K562 (cell line): ENCODE results near the gene SLC19A1. TPM values are rescaled to one million over a fixed set of nuclear protein-coding genes. Genes with fewer than 3 reads are reported as not detected.

Experiments
- ATAC-seq: fragments of 200-7000 bp; cut with Tn5 transposase; 3 replicates; pipeline ENCODE4 v1.9.1; 2020; ENCODE audit warnings: moderate library complexity
- BruUV-seq: library from RNA; stranded (reverse); fragments of 400-500 nt; replicated peaks from 2 replicates; lab custom pipeline; 2021; lab: Mats Ljungman, UMichigan
- CTCF ChIA-PET: fragments of 300-600 bp; formaldehyde crosslinking; extraction: SDS; loops from one replicate; lab custom pipeline; 2021; ENCODE audit warnings: low intra/inter-chr PET ratio; lab: Yijun Ruan, JAX
- POLR2A ChIA-PET: fragments of 300-600, 350-650 bp; sonication (Branson Sonifier 250); formaldehyde crosslinking; extraction: SDS; loops from one replicate; lab custom pipeline; 2021; ENCODE audit warnings: antibody characterized with exemption, inconsistent platforms; lab: Yijun Ruan, JAX
- DNase-seq, 4 experiments: peaks; one replicate each; pipeline versions ENCODE4 v3.0.0 to v3.0.0-alpha.2; 2011 to 2018; ENCODE audit warnings: low spot score in 3 of 4, mixed read lengths in 3 of 4; ENCODE audit errors: extremely low read depth in 1 of 4
- FAIRE-seq: peaks from 2 replicates; lab custom pipeline; 2011; peaks lifted over from hg19 to GRCh38; lab: Jason Lieb, UNC
- H2AFZ ChIP-seq: 2 replicates; pipeline ENCODE4 v1.6.0; 2011; ENCODE audit warnings: low read depth, low read length, control low read depth, inconsistent platforms
- H3K27ac ChIP-seq: fragments of 200-600 bp; 3 replicates; pipeline ENCODE4 v1.8.0; 2011; ENCODE audit warnings: low read depth, mild to moderate bottlenecking, control low read depth, inconsistent platforms, low read length, moderate library complexity, mixed read lengths; ENCODE audit errors: extremely low read depth
- H3K27me3 ChIP-seq, 2 experiments: fragments of 300-600 bp in 1 of 2; 2 replicates in 1 of 2; 3 replicates in 1 of 2; pipeline versions ENCODE4 v1.6.0 to v1.8.0; 2011; ENCODE audit warnings: inconsistent platforms in 2 of 2, low read length in 2 of 2, mild to moderate bottlenecking in 1 of 2, mixed read lengths in 1 of 2, moderate library complexity in 1 of 2; ENCODE audit not compliant: control insufficient read depth in 2 of 2, insufficient read depth in 2 of 2
- H3K36me3 ChIP-seq: fragments of 300-600 bp; 3 replicates; pipeline ENCODE4 v1.8.0; 2011; ENCODE audit warnings: mild to moderate bottlenecking, low read length, inconsistent platforms; ENCODE audit not compliant: control insufficient read depth, insufficient read depth
- H3K4me1 ChIP-seq, 2 experiments: fragments of 200-600 bp in 1 of 2; replicated peaks in 1 of 2; 2 replicates in 1 of 2; 3 replicates in 1 of 2; pipeline versions ENCODE4 v1.5.1 to v1.8.0; 2011; ENCODE audit warnings: inconsistent platforms in 2 of 2, low read length in 2 of 2, mild to moderate bottlenecking in 1 of 2, mixed read lengths in 1 of 2, moderate library complexity in 1 of 2; ENCODE audit not compliant: control insufficient read depth in 2 of 2, insufficient read depth in 2 of 2
- H3K4me2 ChIP-seq: 2 replicates; pipeline ENCODE4 v1.6.1; 2011; ENCODE audit warnings: low read length, control low read depth, inconsistent platforms, mixed read lengths; ENCODE audit not compliant: insufficient read depth
- H3K4me3 ChIP-seq: fragments of 200-600 bp; sonication (generic), shearing (Covaris generic); 2 replicates; pipeline ENCODE4 v1.5.1; 2016; ENCODE audit warnings: control low read depth, inconsistent platforms
- H3K79me2 ChIP-seq: fragments of 200-600 bp; 3 replicates; pipeline ENCODE4 v1.8.0; 2011; ENCODE audit warnings: low read length, inconsistent platforms; ENCODE audit not compliant: control insufficient read depth, insufficient read depth
- H3K9ac ChIP-seq, 2 experiments: 2 replicates each; pipeline versions ENCODE4 v1.6.0 to v1.6.1; 2011; ENCODE audit warnings: low read depth in 2 of 2, low read length in 2 of 2, control low read depth in 1 of 2, inconsistent platforms in 1 of 2, mild to moderate bottlenecking in 1 of 2, mixed read lengths in 1 of 2; ENCODE audit not compliant: insufficient read depth in 1 of 2
- H3K9me1 ChIP-seq: one replicate; pipeline ENCODE4 v1.6.0; 2011; ENCODE audit warnings: inconsistent platforms, mild to moderate bottlenecking, low read length, moderate library complexity; ENCODE audit not compliant: control insufficient read depth, insufficient read depth
- H3K9me3 ChIP-seq: replicated peaks from 2 replicates; pipeline ENCODE4 v1.5.1; 2011; ENCODE audit warnings: low read depth, low read length, inconsistent platforms; ENCODE audit not compliant: control insufficient read depth, insufficient read depth
- H4K20me1 ChIP-seq: replicated peaks from 2 replicates; pipeline ENCODE4 v1.6.1; 2011; ENCODE audit warnings: low read length, inconsistent platforms, mixed read lengths; ENCODE audit not compliant: control insufficient read depth, insufficient read depth
- EGR1 ChIP-seq: fragments of 450-650 bp; conservative IDR thresholded peaks from 2 replicates; pipeline ENCODE4 v1.6.1; 2017; ENCODE audit warnings: mild to moderate bottlenecking
- HLTF ChIP-seq: fragments of 450-650 bp; IDR thresholded peaks from 2 replicates; pipeline ENCODE4 v1.6.1; 2016
- PCBP1 ChIP-seq: fragments of 200-400 bp; formaldehyde crosslinking; IDR thresholded peaks from 2 replicates; pipeline ENCODE4 v1.6.1; 2018; ENCODE audit warnings: mild to moderate bottlenecking, low read depth, low read length; ENCODE audit not compliant: poor library complexity, severe bottlenecking
- ZNF224 ChIP-seq: sonication (generic); formaldehyde crosslinking; IDR thresholded peaks from 2 replicates; pipeline ENCODE4 v1.8.0; 2022; ENCODE audit warnings: mild to moderate bottlenecking, missing genetic modification reagents
- WGBS: fragments of 100-300 bp; shearing (Covaris generic); methylation state at CpG from one replicate; pipeline ENCODE4 v1.1.6; 2016; ENCODE audit warnings: low coverage, mixed read lengths; ENCODE audit not compliant: insufficient coverage; ENCODE audit errors: missing lambda C conversion rate; 5-methylcytosine and 5-hydroxymethylcytosine counted together
- in situ Hi-C: fragments of 300-500 bp; cut with MboI; formaldehyde crosslinking; loops from 4 replicates; pipeline ENCODE4 v1.15.0; 2018; ENCODE audit warnings: inconsistent platforms, mixed read lengths
- intact Hi-C: fragments of 100-400 bp; cut with micrococcal nuclease; formaldehyde crosslinking; loops from 2 replicates; pipeline ENCODE4 v1.14.2; 2022
- polyA plus RNA-seq, 8 experiments: library from polyadenylated mRNA; depleted of rRNA in 4 of 8; stranded (reverse) in 5 of 8; unstranded in 3 of 8; fragments of >200 nt; fragmentation: Nextera tagmentation in 2 of 8; fragmentation: Illumina TruSeq in 1 of 8; extraction: Ambion mirVana in 2 of 8; extraction: Trizol in 1 of 8; gene quantifications; 2 replicates each; pipeline versions ENCODE4 v1.2.1 to v1.2.3, GENCODE V29; 2011 to 2014; ENCODE audit warnings: inconsistent platforms in 1 of 8, missing spikeins in 1 of 8
- total RNA-seq, 7 experiments: library from RNA; depleted of rRNA in 6 of 7; stranded (reverse); fragments of >200 nt in 6 of 7; fragmentation: Illumina TruSeq in 2 of 7; extraction: Trizol in 2 of 7; gene quantifications; 2 replicates each; pipeline versions ENCODE4 v1.2.1 to v1.2.3, GENCODE V29; 2011 to 2021; ENCODE audit warnings: low replicate concordance in 1 of 7

The SLC19A1 gene
- total and polyA plus RNA-seq, 9 of the 15 experiments (the other 6 are each of a cell fraction or from before 2014, with no cell fraction given) = 0.65 to 88.7 (median 12.0) TPM

DNA sequence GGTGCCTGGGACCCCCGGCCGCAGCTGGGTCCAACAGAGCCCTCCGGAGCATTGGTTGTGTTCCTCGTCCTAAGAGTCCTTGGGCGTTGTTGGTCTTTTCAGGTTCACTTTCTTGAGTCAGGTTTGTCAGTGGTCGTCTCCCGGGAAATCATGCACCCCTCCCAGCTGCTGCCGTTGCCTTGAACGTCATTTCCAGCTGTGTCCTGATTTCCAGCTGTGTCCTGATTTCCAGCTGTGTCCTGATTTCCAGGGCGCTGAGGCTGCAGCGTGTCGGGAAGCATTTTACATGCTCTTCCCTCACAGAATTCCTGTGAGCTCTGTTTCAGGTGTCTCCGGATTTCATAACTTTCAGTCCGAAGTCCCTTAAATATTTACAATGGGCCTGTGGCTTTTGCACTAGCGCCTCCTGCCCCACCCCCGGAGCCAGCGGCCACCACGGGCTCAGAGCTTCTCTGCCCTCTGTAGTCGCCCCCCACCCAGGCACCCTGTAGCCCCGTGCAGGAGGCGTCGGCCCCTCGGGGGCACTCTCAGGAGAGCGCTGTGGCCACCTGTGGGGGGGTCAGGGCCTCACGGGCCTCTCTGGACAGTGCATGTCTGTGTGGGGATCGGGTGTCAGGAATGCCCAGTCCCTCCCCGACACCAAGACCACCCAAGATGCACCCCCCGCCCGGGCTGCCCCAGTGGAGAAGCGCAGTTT lies 70.6 kb downstream of the SLC19A1 start:
- no peak overlapping the region for H3K4me2 ChIP-seq

DNA sequence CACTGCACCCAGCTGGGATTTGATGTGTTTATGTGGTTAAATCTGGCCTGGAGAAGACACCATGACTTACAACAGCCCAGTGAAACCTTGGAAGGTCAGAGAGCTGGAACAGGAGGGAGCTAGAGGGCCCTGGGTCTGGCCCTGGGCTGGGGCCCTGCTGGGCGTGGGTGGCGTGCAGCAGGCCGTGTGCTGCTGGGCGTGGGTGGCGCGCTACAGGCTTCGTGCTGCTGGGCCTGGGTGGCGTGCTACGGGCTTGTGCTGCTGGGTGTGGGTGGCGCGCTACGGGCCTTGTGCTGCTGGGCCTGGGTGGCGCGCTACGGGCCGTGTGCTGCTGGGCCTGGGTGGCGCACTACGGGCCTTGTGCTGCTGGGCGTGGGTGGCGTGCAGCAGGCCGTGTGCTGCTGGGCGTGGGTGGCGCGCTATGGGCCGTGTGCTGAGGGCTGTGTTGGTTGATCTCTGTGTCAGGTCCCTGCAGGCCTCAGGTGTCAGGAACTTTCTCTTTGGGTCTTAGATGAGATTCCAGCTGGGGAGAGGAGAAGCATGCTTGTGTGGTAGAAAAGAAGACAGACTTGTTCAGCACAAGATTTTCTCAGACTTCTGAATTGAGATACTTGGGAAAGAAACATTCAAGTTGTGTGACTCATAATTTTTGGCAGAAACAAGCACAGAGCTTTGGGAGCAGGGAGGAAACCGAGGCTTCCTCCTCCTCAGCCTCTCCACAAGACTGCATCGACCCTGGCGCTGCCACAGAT lies 71.3 kb downstream of the SLC19A1 start:
- in situ Hi-C loops = no loop called here
- H3K27ac ChIP-seq = no peak overlapping the region
- H3K27me3 ChIP-seq = peaks cover 0 to 14% of the 10 kb centered on the region in 2 experiments; a peak in 2 of 5 replicates
- peaks cover 0 to 83% of the 10 kb centered on the region in 2 experiments; a peak in 4 of 5 replicates for H3K4me1 ChIP-seq
- CTCF ChIA-PET = no interaction called here
- H3K9me3 ChIP-seq = no peaks in the 10 kb centered on the region; the same call in 1 of the 2 replicates
- BruUV-seq = no TSS peak
- DNase-seq (no peak), FAIRE-seq (peak; percentile 19), ATAC-seq (no peak)
- intact Hi-C loops = no loop called here
- 0 out of 4 replicates have a peak overlapping the region, but pooled peaks of 1 of the 2 experiments have one; percentile 40 for H3K9ac ChIP-seq
- no peaks in the 10 kb centered on the region; the same call in 2 of the 3 replicates for H3K36me3 ChIP-seq
- no peak overlapping the region for H3K4me2 ChIP-seq
- H3K9me1 ChIP-seq = peaks cover 4% of the 10 kb centered on the region
- 76% methylated on average over 19 of the region's 28 CpGs for WGBS
- H2AFZ ChIP-seq = no peak overlapping the region
- no peaks in the 10 kb centered on the region for H3K79me2 ChIP-seq
- POLR2A ChIA-PET = interaction anchor here (0.6 to 1.7 kb wide), 4 partner anchors 9 to 132 kb away, joined by 3 to 5 read pairs (median 4); no protein-coding TSS in a partner anchor
- TF ChIP-seq EGR1 = 0 out of 2 replicates have a peak, but pooled peaks have one; percentile 39
- TF ChIP-seq ZNF224 (CRISPR knock-in tag) = no peak
- peaks cover 36% of the 10 kb centered on the region for H4K20me1 ChIP-seq
- H3K4me3 ChIP-seq = no peak overlapping the region

More for the DNA sequence above, 70.6 kb downstream of the SLC19A1 start:
- H3K4me1 ChIP-seq = peaks cover 0 to 82% of the 10 kb centered on the region in 2 experiments; a peak in 4 of 5 replicates
- H4K20me1 ChIP-seq = peaks cover 29% of the 10 kb centered on the region
- no peaks in the 10 kb centered on the region; the same call in 1 of the 2 replicates for H3K9me3 ChIP-seq
- DNase-seq (no peak), ATAC-seq (no peak)
- H3K27me3 ChIP-seq = peaks cover 0 to 9% of the 10 kb centered on the region in 2 experiments; a peak in 3 of 5 replicates
- no peaks in the 10 kb centered on the region for H3K79me2 ChIP-seq
- TF ChIP-seq PCBP1 (peak; percentile 53), HLTF (no peak)
- TF ChIP-seq, all 486 proteins: peak for 1
- no peak for FAIRE-seq
- BruUV-seq = no TSS peak
- Histone ChIP-seq H3K9me1 (peaks cover 4% of the 10 kb centered on the region), H2AFZ (no peak overlapping the region), H3K9ac (0 out of 4 replicates have a peak overlapping the region, but pooled peaks of 1 of the 2 experiments have one; percentile 40), H3K36me3 (no peaks in the 10 kb centered on the region; the same call in 2 of the 3 replicates), H3K4me3 (no peak overlapping the region), H3K27ac (no peak overlapping the region)
- 47% methylated on average over 23 of the region's 30 CpGs for WGBS
- intact Hi-C loops (no loop called here), in situ Hi-C loops (no loop called here)
- CTCF ChIA-PET = no interaction called here
- POLR2A ChIA-PET = interaction anchor here (0.7 to 1.7 kb wide), 3 partner anchors 8 to 12 kb away, joined by 3 to 5 read pairs (median 4); no protein-coding TSS in a partner anchor
